Endothelial cell of umbilical vein (primary cell): Measurements from ENCODE around the gene PMAIP1.

Experiments used
- EZH2 ChIP-seq: IDR thresholded peaks from 2 replicates; pipeline ENCODE4 v1.6.1; 2012; ENCODE audit warnings: borderline replicate concordance, low read depth, mild to moderate bottlenecking, moderate library complexity, low read length, inconsistent platforms; ENCODE audit not compliant: severe bottlenecking
- MYC ChIP-seq: IDR thresholded peaks from one replicate; pipeline ENCODE4 v1.6.1; 2011; ENCODE audit warnings: mild to moderate bottlenecking, low read depth, low read length
- POLR2A ChIP-seq: IDR thresholded peaks from 2 replicates; pipeline ENCODE4 v1.6.1; 2012; ENCODE audit warnings: low read depth, mild to moderate bottlenecking, control low read depth, low read length
- POLR2AphosphoS5 ChIP-seq: IDR thresholded peaks from 2 replicates; pipeline ENCODE4 v1.6.1; 2012; ENCODE audit warnings: low read depth, mild to moderate bottlenecking, control low read depth, low read length, moderate library complexity; ENCODE audit not compliant: insufficient read depth
- TF ChIP-seq, protein P1 (sequence below), 2 donors: IDR thresholded peaks; 1 replicate in 1 of 2; 2 replicates in 1 of 2; pipeline ENCODE4 v1.5.1; 2011; ENCODE audit warnings: low read length in 2 of 2, mild to moderate bottlenecking in 2 of 2, moderate library complexity in 2 of 2, control low read depth in 1 of 2, inconsistent platforms in 1 of 2, low read depth in 1 of 2; ENCODE audit not compliant: insufficient read depth in 1 of 2; ENCODE audit errors: extremely low read depth in 1 of 2
- TF ChIP-seq, protein P2 (sequence below): IDR thresholded peaks from 2 replicates; pipeline ENCODE4 v1.6.1; 2011; ENCODE audit not compliant: insufficient read depth, insufficient read length

DNA sequence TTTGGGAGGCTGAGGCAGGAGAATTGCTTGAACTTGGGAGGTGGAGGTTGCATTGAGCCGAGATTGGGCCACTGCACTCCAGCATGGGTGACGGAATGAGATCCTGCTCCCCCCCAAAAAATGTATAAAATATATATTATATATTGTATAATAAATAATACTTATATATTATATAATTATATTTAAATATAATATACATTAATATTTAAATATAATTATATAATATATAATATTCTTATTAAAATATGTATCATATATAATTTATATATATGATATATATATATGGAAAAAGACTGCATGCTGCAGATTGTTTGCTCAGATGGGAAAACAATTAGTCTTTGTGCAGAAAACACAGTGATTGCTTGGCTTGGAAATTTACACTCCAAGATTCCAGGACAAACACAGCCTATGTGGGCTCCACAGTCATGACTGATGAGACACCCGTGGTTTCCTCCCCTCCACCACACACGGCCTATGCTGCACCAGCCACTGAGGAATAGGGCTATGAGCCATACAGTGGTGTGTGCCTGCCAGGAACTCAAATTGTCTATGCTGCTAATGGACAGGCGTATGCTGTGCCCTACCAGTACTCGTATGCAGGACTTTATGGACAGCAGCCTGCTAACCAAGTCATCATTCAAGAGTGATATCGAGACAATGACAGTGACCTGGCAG, 30.0 kb downstream of the PMAIP1 start:
- TF ChIP-seq, protein P1, sequence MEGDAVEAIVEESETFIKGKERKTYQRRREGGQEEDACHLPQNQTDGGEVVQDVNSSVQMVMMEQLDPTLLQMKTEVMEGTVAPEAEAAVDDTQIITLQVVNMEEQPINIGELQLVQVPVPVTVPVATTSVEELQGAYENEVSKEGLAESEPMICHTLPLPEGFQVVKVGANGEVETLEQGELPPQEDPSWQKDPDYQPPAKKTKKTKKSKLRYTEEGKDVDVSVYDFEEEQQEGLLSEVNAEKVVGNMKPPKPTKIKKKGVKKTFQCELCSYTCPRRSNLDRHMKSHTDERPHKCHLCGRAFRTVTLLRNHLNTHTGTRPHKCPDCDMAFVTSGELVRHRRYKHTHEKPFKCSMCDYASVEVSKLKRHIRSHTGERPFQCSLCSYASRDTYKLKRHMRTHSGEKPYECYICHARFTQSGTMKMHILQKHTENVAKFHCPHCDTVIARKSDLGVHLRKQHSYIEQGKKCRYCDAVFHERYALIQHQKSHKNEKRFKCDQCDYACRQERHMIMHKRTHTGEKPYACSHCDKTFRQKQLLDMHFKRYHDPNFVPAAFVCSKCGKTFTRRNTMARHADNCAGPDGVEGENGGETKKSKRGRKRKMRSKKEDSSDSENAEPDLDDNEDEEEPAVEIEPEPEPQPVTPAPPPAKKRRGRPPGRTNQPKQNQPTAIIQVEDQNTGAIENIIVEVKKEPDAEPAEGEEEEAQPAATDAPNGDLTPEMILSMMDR (IDR thresholded peaks at IDR 0.05; ENCODE audit: extremely low read depth in 1 of 2, insufficient read depth in 1 of 2, low read depth in 1 of 2, low read length in 2 of 2), result no peak
- no peak for TF ChIP-seq POLR2AphosphoS5
- no peak for TF ChIP-seq POLR2A
- no peak for TF ChIP-seq EZH2
- TF ChIP-seq, protein P2, sequence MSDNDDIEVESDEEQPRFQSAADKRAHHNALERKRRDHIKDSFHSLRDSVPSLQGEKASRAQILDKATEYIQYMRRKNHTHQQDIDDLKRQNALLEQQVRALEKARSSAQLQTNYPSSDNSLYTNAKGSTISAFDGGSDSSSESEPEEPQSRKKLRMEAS, result no peak
- no peak for TF ChIP-seq MYC
